Epidermal melanocyte (primary cell): ENCODE measurements around the gene CCL16.
A peak's percentile ranks its signal among the peaks of the same experiment; 100 is the strongest.

ENCODE experiments used
- DNase-seq: peaks from one replicate; pipeline ENCODE4 v3.0.0; 2011; ENCODE audit warnings: low spot score; ENCODE audit not compliant: insufficient read length

The CCL16 gene

DNA sequence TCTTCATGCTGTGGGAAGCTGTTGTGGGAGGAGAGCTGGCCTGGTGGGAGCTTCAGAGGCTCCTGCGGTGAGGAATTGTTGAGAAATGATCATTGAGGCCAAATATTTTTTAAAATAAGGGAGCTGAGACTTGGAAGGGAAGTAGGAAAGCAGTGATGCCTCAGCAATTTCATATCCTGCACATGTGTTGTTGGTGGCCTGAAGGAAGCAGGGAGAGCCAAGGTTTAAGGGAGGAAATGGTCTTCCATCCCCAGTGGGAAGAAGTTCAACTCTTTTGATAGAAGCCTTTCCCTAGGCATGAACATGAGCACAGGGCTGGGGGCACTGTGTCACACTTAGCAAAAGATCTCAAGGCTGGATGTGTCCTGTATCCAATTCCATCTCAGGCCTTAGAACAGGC is 5.3 kb upstream of the CCL16 start, which contains the start of gene CCL14:
Gene CCL14, minus strand, starts transcription at position 87 of the 400 bp plus-strand sequence. Its CDS starts 80 bp downstream, at position 7.
- DNase-seq: no peak

DNA sequence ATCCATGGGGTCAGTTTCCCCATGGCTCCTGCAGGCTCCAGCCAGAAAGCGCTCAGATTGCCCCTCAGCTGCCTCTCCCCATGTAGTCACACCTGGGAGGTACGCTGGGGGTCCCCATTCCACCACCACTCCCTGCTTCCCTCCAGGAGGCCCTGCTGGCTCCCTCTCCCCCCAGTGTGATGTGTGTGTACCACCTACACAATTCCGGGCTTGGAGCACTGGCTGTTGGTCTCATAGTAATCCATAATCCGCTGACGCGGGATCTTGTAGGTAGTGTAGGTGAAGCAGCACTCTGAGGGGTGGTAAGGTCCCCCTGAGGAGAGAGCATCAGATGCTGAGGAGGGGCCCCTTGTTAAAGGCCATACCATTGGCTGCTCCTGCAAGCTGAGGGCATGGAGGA is 2.8 kb upstream of the CCL16 start:
- DNase-seq: no peak

DNA sequence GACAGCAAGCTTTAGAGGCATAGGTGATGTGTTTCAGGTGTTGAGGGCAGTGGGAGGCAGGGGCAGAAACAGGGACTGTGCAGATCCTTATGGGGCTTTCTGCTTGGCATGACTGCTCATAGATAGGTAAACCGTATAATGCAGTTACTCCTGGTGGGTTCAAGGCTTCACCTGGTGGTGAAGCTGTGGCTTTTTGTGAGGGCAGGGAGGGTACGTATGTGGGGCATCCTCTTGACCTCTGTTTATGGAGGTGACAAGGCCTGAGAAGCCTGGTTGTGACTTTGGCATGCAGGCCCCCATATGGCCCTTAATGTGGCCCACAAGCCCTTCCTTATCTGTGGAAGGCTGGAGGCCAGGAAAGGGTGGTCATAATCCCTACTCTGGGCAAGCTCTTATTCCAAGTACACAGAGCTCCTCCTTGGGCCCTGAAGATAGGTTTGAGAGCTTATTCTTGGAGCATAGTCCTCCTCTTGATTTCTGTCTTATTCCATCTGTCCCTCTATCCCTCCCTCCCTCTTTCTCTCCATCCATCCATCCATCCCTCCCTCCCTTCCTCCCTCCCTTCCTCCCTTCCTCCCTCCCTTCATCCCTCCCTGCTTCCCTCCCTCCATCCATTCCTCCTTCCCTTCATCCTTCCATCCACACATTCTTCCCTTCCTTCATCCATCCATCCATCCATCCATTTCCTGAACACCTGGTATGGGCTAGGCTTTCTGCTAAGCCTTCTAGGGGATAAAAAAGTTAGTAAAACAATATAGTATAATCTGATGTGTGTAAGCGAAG is 1.3 kb upstream of the CCL16 start:
- DNase-seq: no peak

DNA sequence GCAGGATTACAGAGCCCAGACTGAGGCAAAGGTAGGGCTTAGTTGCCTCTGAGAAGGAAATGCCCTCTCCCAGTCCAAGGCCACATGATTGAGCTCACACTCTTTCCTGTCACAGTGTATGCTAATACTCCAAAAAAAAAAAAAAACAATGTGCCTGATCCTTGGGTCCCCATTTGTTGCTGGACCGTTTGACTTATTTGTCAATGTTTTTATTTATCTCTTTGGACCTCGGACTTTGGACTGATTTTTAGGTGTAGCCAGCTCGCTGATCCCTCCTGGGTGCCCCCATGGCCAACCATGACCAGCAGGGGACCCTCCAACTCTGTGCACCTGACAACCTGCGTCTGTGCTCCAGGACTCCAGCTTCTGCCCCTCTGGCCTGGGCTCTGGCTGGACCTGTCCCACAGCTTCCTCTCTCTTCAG is 622 bp upstream of the CCL16 start:
- no peak for DNase-seq

DNA sequence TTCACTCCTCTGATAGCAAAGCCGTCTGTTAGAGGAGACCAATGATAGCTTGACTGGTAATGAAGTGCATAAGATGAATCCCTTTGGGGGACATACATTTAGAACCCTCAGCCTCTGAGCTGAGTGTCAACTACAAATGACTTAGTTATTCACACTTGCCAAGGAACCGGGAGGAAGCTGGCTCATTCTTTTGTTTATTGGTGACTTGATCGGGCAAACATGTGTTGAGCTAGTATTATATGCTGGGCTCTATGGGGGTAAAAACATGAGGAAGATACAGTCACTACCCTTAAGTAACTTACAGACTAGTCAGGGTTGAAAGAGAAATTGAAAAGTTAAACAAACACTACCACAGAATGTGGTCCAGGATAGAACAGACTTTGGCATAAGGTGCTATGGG is 3.0 kb downstream of the CCL16 start:
- DNase-seq: no peak

DNA sequence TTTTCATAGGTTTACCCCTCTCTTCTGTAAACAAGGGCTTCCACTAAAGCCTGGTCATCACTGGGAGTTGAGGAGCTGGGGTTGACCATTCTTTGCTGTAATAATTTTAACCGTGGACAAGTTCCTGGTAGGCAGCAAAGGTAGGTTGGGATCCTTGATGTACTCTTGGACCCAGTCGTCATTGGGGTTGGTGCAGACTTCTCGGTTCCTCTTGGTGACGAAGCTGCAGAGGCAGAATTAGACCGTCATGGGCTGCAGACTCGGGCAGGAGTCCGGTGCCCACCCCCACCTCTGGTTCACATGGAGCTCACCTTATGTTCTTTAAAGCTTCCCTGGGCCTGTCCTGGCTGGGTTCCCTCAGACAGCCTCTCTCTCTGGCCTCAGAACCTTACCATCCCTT is 3.8 kb downstream of the CCL16 start:
- DNase-seq: no peak

DNA sequence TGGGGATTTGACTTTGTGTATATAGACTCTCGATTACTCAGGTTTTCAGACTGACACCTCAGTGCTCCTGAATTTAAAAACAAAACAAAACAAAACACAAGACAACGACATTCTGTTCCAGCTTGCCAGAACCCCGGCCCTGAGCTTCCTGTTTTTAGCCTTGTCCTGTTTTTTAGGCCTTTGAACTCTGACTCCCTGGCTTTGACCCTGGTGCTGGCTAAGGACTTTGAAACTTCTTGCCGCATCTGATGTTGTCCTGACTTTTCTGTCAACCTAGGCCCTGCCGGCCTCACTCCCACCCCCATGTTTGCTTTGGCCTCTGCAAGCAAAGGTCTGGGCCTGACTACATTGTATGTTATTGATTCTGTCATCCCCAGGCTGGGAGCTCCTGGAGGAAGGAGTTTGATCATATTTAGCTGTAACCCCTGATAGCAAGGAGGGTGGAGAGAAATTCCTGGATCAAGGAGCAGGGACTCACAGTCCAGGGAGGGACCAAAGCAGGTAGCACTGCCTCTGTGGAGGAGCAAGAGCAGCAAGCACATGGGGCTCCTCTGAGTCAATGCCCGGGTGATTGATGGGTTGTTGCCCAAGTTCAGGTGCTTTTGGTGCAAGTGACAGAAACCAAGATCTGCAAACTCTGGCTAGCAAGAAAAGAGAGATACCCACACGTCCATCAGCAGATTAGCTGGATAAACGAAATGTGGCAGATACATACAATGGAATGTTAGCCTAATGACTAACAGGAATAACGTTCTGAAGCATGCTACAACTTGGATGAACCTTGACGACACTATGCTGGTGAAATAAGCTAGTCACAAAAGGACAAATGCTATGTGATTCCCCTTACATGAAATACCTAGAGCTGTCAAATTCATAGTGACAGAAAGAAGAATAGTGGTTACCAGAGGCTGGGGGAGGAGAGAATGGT is 7.7 kb downstream of the CCL16 start:
- no peak for DNase-seq

DNA sequence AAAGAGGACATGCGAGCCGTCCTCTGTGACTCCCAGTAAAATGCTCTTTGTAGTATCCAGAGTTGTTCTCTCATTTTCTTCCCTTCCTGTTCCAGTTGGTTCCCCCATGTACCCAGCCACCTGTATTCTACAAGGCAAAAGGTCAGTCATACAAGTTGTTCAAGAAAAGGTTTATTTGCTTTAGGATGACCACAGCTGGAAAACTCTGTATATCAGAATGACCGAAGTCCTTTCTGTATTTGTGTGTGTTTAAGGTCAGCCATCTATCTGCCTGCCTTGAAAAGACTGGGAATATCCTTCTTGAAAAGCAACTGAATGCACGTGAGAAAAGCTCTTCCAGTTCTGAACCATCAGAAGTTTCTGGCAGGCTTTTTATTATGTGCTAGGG is 8.4 kb downstream of the CCL16 start:
- no peak for DNase-seq

DNA sequence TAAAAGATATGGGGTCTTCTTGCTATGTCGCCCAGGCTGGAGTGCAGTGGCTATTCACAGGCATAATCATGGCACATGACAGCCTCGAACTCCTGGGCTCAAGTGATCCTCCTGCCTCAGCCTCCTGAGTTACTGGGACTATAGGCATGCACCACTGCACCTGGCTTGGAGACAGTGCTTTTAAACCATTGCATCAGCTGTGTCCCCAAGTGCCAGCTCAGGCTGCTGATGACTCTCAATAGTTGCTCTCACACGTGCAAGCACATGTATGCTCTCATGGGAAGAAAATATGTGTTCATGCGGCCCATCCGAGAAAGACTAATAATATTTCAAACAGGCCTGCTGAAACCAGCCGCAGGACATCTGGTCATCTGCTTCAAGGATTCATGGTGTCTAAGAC is 8.8 kb downstream of the CCL16 start:
- no peak for DNase-seq

DNA sequence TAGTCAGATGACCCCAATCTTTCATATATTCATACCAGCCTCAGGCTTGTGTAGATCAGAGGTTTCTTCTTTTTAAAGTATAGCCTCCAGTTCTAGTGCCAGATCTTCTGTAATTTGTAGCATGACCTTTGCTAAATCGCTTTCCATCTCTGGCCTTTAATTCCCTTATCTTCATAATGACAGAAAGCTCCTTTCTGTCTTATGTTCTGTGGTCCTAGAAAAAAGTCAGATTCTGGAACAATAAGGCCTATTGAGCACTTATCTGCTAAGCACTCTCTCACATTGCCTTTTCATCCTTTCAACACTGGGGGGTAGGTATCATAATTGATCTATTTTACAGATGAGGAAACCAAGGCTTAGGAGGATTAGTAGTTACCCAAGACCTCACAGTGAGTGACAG is 9.2 kb downstream of the CCL16 start:
- DNase-seq: no peak

DNA sequence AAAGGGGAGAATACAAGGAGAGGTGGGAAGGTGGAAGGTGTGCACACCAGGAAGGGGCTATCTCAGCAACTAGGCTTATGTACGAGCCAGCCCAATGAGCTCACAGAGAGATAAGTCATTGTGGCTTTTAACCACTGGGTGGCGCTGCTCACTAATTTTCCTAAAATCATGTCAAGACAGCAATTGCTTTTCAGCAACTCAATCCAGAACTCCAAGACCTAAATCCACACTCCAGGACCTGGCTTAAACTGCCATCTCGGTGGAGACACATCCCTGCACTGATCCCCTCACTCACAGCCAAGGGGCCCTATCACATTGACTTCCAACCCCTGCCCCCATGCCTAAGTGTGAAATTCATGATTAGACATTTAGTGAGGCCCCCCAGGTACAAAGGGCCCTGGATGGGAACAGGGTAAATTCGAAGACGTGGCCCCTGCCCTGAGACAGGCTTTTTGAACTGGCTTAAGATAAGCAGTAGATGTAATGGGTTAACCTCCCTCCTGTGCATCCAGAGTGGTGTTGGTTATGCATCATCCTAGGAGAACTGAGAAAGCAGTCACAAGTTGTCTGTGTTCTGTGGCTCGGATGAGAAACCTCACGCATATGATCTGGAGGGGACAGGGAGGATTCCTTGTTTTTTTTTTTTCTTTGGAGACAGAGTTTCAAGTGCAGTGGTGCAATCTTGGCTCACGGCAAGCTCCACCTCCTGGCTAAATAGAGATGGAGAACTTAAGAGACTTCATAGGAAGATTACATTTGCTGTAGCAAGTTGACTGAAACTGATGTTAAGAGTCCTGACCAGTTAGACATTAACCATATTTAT is 11.5 kb downstream of the CCL16 start:
- peak; percentile 71 for DNase-seq

DNA sequence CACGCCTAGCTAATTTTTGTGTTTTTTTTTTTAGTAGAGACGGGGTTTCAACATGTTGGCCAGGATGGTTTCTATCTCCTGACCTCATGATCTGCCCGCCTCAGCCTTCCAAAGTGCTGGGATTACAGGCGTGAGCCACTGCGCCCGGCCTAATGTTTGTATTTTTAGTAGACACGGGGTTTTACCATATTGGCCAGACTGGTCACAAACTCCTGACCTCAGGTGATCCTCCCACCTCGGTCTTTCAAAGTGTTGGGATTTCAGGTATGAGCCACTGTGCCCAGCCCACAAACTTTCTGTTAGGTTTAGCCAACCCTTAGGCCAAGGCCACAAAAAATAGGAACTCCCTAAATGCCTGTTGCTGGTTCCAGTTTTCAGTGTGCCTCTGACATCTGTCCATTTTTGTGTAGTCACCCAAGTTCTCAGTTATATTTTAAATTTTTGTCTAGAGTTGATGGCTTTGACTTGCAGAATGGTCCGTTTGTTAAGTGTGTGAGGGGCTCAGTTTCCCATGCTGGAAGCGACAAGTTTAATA is 12.7 kb downstream of the CCL16 start:
- DNase-seq: no peak

DNA sequence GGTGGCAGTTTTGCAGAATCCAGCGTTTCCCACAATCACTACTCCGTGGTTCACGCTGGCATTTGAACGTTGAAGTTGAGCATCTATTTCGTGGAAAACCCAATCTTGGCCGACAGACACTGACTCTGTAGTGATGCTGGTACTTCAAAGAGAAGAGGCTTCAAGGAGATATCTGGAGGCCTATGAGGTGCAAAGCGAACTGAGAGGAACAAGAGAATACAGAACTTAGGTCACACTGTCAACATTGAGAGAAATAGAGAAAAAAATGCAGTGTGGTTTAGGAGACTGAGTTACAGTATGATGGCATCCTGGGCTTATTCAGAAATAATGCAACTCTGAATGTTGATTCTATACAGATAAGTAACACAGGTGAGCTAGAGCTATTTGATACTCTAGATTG is 16.0 kb downstream of the CCL16 start:
- DNase-seq: no peak

DNA sequence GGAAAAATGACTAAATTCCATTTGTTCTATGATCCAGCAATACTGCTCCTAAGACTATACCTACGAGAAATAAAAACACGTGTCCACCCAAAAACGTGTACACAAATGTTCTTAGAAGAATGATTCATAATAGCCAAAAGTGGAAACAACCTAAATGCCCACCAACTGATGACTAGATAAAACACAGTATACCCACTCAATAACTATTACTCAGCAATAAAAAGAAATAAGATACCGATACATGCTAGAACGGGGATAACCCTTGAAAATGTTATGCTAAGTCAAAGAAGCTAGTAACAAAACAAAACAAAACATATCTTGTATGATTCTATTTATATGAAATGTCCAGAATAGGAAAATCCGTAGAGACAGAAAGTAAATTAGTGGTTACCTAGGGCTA is 17.6 kb downstream of the CCL16 start:
- no peak for DNase-seq

DNA sequence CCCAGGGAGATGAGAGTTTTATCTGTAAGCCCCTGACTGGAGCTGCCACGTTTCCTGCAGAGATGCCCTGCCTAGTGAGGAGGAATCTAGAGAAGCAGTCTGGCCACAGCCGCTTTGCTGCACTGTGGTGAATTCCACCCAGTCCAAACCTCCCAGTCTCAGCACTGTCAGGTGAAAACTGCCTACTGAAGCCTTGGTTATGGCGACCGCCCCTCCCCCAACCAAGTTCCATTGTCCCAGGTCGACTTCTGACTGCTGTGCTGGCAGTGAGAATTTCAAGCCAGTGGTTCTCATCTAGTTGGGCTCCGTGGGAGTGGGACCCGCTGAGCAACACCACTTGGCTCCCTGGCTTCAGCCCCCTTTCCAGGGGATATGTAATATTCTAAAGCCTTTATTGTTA is 27.6 kb downstream of the CCL16 start:
- DNase-seq: no peak

DNA sequence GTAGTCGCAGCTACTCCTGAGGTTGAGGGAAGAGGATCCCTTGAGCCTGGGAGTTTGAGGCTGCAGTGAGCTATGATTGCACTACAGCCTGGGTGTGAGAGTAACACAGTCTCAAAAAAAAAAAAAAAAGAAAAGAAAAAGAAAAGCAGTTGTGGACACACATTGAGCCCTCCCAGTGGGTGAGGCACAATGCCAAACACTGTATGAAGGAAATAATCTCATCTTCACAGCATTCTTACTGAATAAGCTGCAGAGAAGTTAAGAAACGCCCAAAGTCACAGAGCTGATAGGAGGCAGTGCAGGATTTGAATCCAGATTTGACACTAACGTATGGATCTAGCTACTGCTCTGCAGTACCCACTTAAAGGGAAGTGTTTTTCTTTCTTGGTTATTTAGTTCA is 31.9 kb downstream of the CCL16 start:
- no peak for DNase-seq

DNA sequence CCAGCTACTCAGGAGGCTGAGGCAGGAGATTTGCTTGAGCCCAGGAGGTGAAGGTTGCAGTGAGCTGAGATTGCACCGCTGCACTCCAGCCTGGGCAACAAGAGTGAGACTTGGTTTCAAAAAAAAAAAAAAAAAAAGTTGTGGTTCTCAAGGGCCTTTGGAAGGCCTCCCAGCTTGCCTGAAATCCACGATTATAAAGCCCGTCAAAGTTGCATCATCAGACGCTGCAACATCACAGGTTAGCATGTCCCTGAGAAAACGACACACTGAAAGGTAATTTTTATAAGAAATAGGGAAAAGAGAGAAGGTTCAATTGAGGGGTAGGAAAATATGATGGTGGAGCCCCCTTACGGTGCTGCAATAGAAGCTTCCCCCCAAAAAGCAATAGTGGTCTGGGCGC is 33.2 kb downstream of the CCL16 start:
- DNase-seq: no peak

DNA sequence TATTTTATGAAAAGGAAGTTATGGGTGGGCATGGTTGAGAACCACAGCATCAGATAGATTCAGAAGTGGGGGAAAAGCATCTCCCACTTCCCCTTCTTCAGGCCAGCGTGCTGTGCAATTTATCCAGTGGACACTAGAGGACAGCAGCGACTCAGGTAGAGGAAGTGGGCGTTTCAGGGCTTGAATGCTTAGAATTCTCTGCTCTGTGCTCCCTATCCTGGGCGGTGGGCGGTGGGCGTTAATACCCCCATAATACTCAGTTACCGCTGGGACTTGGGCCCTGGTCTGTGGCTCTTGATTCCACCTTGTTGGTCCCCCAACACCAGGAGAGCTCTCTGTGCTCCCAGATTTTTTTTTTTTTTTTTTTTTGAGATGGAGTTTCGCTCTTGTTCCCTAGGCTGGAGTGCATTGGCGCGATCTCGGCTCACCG is 34.1 kb downstream of the CCL16 start:
- DNase-seq: no peak

DNA sequence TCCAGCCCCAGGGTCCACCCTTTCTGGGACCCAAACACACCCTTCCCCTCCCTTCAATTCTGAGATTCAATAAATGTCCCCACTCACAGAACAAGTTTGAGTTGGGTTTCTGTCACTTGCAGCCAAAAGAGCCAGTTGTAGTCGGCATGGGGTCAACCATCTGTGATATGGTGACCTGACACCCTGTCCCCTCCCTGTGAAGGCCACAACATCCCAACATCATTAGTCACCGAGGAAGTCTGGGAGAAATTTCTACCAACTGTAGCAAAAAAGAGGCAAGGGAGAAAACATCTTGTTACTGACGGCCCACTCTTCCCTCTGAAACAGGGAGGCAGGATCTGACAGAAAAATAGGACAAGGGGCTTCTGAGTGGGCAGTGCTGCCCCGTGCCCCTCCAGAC is 37.1 kb downstream of the CCL16 start:
- no peak for DNase-seq

DNA sequence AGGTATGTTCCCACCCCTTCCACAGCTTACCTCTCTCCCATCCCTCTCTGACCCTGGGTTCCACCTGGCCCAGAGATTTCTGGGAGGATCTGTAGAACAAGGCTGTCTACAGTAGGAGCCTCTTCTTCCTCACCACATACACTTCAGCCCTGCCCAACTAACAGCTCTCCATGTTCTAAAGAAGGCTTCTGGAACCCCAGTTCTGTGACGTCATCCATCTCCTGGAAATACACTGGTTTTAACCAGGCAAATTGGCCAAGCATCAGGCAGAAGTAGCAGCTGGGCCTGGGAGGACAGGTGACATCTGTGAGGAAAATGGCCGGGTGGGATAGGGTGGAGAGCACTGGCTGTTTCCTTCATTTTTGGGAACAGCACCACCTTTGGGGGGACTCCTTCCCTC is 37.8 kb downstream of the CCL16 start, which contains the start of gene LYZL6:
Gene LYZL6, minus strand, starts transcription at position 177 of the 400 bp plus-strand sequence. CDS start 4,357 bp downstream, outside the sequence.
- no peak for DNase-seq

DNA sequence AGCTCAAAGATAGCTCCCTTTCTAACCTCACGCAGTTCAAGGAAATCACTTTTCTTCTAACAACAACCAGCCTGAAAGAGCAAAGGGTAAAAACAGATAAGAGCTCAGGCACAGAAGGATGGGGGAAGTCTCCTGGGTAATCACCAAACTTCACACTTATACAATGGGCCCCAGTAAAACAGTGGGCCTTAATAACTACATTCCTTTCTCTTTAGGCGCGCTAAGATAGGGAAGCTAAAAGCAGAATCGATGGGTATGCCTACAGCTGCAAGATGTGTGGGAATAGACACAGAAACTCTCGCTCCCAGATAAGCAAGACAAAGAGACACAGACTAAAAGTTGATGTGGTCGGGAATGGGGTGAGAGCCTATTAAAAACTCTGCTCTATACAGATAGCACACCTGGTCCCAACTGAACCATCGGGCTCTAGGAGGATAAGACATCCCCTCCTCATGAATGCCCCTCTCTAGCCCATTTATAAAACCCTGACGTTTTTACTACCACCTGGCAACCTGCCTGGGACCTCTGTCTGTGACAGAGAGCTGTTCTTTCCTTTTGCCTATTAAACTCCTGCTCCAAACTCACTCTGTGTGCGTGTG is 38.6 kb downstream of the CCL16 start:
- no peak for DNase-seq
